HepG2 (cell line): ENCODE results near the gene UST. TPM values are rescaled to one million over a fixed set of nuclear protein-coding genes. Genes with fewer than 3 reads are reported as not detected.

Experiments used
- ARID3A ChIP-seq: IDR thresholded peaks from 2 replicates; pipeline ENCODE4 v1.6.1; 2012; ENCODE audit warnings: low read depth, low read length, improper control_type of control experiment
- ARNTL ChIP-seq: sonication (generic); formaldehyde crosslinking; IDR thresholded peaks from 2 replicates; pipeline ENCODE4 v1.4.0; 2020; ENCODE audit warnings: mild to moderate bottlenecking, missing genetic modification reagents
- CHCHD3 ChIP-seq: sonication (generic); formaldehyde crosslinking; IDR thresholded peaks from 2 replicates; pipeline ENCODE4 v1.8.0; 2022; ENCODE audit warnings: mild to moderate bottlenecking, missing genetic modification reagents, moderate library complexity
- GABPA ChIP-seq, 2 experiments: IDR thresholded peaks; 2 replicates each; pipeline ENCODE4 v1.6.1; 2011 to 2016; ENCODE audit warnings: low read depth in 2 of 2, low read length in 1 of 2, missing biosample characterization in 1 of 2, missing genetic modification characterization in 1 of 2
- GRHL1 ChIP-seq: sonication (generic); formaldehyde crosslinking; conservative IDR thresholded peaks from 2 replicates; pipeline ENCODE4 v1.8.0; 2022; ENCODE audit warnings: missing genetic modification reagents
- HIVEP1 ChIP-seq: sonication (generic); formaldehyde crosslinking; IDR thresholded peaks from 2 replicates; pipeline ENCODE4 v1.4.0; 2020; ENCODE audit warnings: mild to moderate bottlenecking, missing genetic modification reagents
- HMG20B ChIP-seq: conservative IDR thresholded peaks from 2 replicates; pipeline ENCODE4 v1.6.1; 2016; ENCODE audit warnings: missing genetic modification reagents, missing compliant biosample characterization
- KDM1A ChIP-seq: IDR thresholded peaks from 2 replicates; pipeline ENCODE4 v1.6.1; 2016; ENCODE audit warnings: missing compliant biosample characterization
- MAX ChIP-seq: IDR thresholded peaks from 2 replicates; pipeline ENCODE4 v1.6.1; 2012; ENCODE audit warnings: inconsistent platforms
- NR1H2 ChIP-seq: sonication (generic); formaldehyde crosslinking; IDR thresholded peaks from 2 replicates; pipeline ENCODE4 v1.8.1; 2022; ENCODE audit warnings: low read depth, missing genetic modification reagents, borderline replicate concordance
- NR2F6 ChIP-seq, 2 experiments: IDR thresholded peaks; 2 replicates each; pipeline ENCODE4 v1.6.1; 2016; ENCODE audit warnings: antibody characterized with exemption in 1 of 2, mild to moderate bottlenecking in 1 of 2
- NRL ChIP-seq: sonication (generic); formaldehyde crosslinking; IDR thresholded peaks from 2 replicates; pipeline ENCODE4 v1.5.0; 2020; ENCODE audit warnings: missing genetic modification reagents, mild to moderate bottlenecking, moderate library complexity, borderline replicate concordance
- RFXAP ChIP-seq: sonication (generic); formaldehyde crosslinking; IDR thresholded peaks from 2 replicates; pipeline ENCODE4 v1.4.0; 2020; ENCODE audit warnings: missing genetic modification reagents, borderline replicate concordance
- RXRA ChIP-seq: sonication (generic); formaldehyde crosslinking; IDR thresholded peaks from 2 replicates; pipeline ENCODE4 v1.5.1; 2020; ENCODE audit warnings: missing genetic modification reagents
- SKI ChIP-seq: fragments of 450-650 bp; IDR thresholded peaks from one replicate; pipeline ENCODE4 v1.6.1; 2018; ENCODE audit warnings: mild to moderate bottlenecking; ENCODE audit not compliant: partially characterized antibody
- SSRP1 ChIP-seq: IDR thresholded peaks from 2 replicates; pipeline ENCODE4 v1.6.1; 2016; ENCODE audit warnings: control low read depth
- TP53 ChIP-seq: sonication (generic); formaldehyde crosslinking; conservative IDR thresholded peaks from 2 replicates; pipeline ENCODE4 v1.4.0; 2020; ENCODE audit warnings: missing genetic modification reagents
- ZBTB43 ChIP-seq: sonication (generic); formaldehyde crosslinking; conservative IDR thresholded peaks from 2 replicates; pipeline ENCODE4 v1.4.0; 2020; ENCODE audit warnings: missing genetic modification reagents
- ZBTB8A ChIP-seq: sonication (generic); formaldehyde crosslinking; IDR thresholded peaks from 2 replicates; pipeline ENCODE4 v1.4.0; 2020; ENCODE audit warnings: mild to moderate bottlenecking, low read depth, missing genetic modification reagents, borderline replicate concordance
- ZFP41 ChIP-seq: sonication (generic); formaldehyde crosslinking; IDR thresholded peaks from 2 replicates; pipeline ENCODE4 v1.4.0; 2020; ENCODE audit warnings: mild to moderate bottlenecking, missing genetic modification reagents, borderline replicate concordance
- ZFYVE20 ChIP-seq: sonication (generic); formaldehyde crosslinking; IDR thresholded peaks from 2 replicates; pipeline ENCODE4 v1.8.0; 2023; ENCODE audit warnings: low read depth, mild to moderate bottlenecking, moderate library complexity, missing genetic modification reagents, borderline replicate concordance
- ZNF607 ChIP-seq: sonication (generic); formaldehyde crosslinking; IDR thresholded peaks from 2 replicates; pipeline ENCODE4 v1.5.1; 2020; ENCODE audit warnings: missing genetic modification reagents, mild to moderate bottlenecking, borderline replicate concordance
- ZNF7 ChIP-seq: IDR thresholded peaks from 2 replicates; pipeline ENCODE4 v1.6.1; 2016; ENCODE audit warnings: missing biosample characterization, missing genetic modification reagents
- ZNF724P ChIP-seq: sonication (generic); formaldehyde crosslinking; IDR thresholded peaks from 2 replicates; pipeline ENCODE4 v1.8.0; 2022; ENCODE audit warnings: missing genetic modification reagents, borderline replicate concordance
- ZNF766 ChIP-seq: sonication (generic); formaldehyde crosslinking; IDR thresholded peaks from 2 replicates; pipeline ENCODE4 v1.5.0; 2020; ENCODE audit warnings: missing genetic modification reagents, borderline replicate concordance
- ZNF816 ChIP-seq: sonication (generic); formaldehyde crosslinking; IDR thresholded peaks from 2 replicates; pipeline ENCODE4 v1.8.0; 2022; ENCODE audit warnings: missing genetic modification reagents, mild to moderate bottlenecking, borderline replicate concordance
- ZNF850 ChIP-seq: sonication (generic); formaldehyde crosslinking; conservative IDR thresholded peaks from 2 replicates; pipeline ENCODE4 v1.9.0; 2021; ENCODE audit warnings: mild to moderate bottlenecking, missing genetic modification reagents
- polyA plus RNA-seq, 8 experiments: library from polyadenylated mRNA; depleted of rRNA in 3 of 8; stranded (reverse) in 7 of 8; unstranded in 1 of 8; fragments of >200 nt; fragmentation: Illumina TruSeq in 4 of 8; extraction: Trizol in 4 of 8; gene quantifications; 2 replicates each; pipeline versions ENCODE4 v1.2.1 to v1.2.3, GENCODE V29; 2011 to 2016; ENCODE audit warnings: low read depth in 4 of 8, missing spikeins in 1 of 8, mixed read lengths in 1 of 8; ENCODE audit not compliant: insufficient read depth in 1 of 8
- total RNA-seq, 5 experiments: library from RNA; depleted of rRNA; stranded (reverse); fragments of >200 nt; fragmentation: Illumina TruSeq; extraction: Trizol; gene quantifications; 2 replicates each; pipeline ENCODE4 v1.2.3, GENCODE V29; 2016; ENCODE audit warnings: low read depth in 1 of 5

Gene UST
- total and polyA plus RNA-seq, 2 of the 13 experiments (the other 11 are each of a cell fraction or from before 2014, with no cell fraction given), result 0.27 TPM; not detected in 1

GRCh38 chr6:149074832-149075258 lies 328.0 kb downstream of the UST start (continued):
- TF ChIP-seq ZNF850 (CRISPR knock-in tag) (no peak), HMG20B (CRISPR knock-in tag) (no peak), ZBTB43 (CRISPR knock-in tag) (no peak), ZNF816 (CRISPR knock-in tag) (no peak), NRL (CRISPR knock-in tag) (no peak), ZNF766 (CRISPR knock-in tag) (no peak), HIVEP1 (CRISPR knock-in tag) (no peak), ARID3A (peak; percentile 87), ZFYVE20 (no peak), SSRP1 (CRISPR knock-in tag) (peak; percentile 27; the same call in 1 of the 2 replicates), NR1H2 (CRISPR knock-in tag) (no peak), ZNF7 (CRISPR knock-in tag) (no peak), KDM1A (CRISPR knock-in tag) (0 out of 2 replicates have a peak, but pooled peaks have one; percentile 40), ARNTL (no peak), NR2F6 (IDR thresholded peaks at IDR 0.05) (peak; percentile 87), NR2F6 (CRISPR knock-in tag; IDR thresholded peaks at IDR 0.05) (peak; percentile 85), RFXAP (CRISPR knock-in tag) (no peak), GRHL1 (no peak), SKI (peak; percentile 43), ZFP41 (CRISPR knock-in tag) (no peak), ZBTB8A (CRISPR knock-in tag) (no peak), RXRA (CRISPR knock-in tag) (peak; percentile 53; the same call in 1 of the 2 replicates), TP53 (no peak), GABPA (IDR thresholded peaks at IDR 0.05; ENCODE audit: low read depth, low read length) (no peak), GABPA (CRISPR knock-in tag; IDR thresholded peaks at IDR 0.05; ENCODE audit: low read depth) (no peak), MAX (peak; percentile 44; the same call in 1 of the 2 replicates), ZNF724P (CRISPR knock-in tag) (no peak), CHCHD3 (CRISPR knock-in tag) (no peak), ZNF607 (CRISPR knock-in tag) (no peak)
